GM12873 (cell line): Measurements from ENCODE around the gene ZNF772.
"Not testable (repeated sequence)": the region's sequence is repeated elsewhere in the genome, so short reads cannot be mapped to it uniquely, and the experiment has no call there.

ENCODE experiments used
- TF ChIP-seq, protein P1 (sequence below): IDR thresholded peaks from 2 replicates; pipeline ENCODE4 v1.5.1; 2012; ENCODE audit warnings: low read depth, mild to moderate bottlenecking, moderate library complexity, low read length, control low read depth; ENCODE audit not compliant: insufficient read depth; ENCODE audit errors: missing control alignments

ZNF772 gene

GRCh38 chr19:57477191-57478008 lies at the start of gene ZNF772:
ZNF772 (minus strand) TSS chr19:57477566; CDS start chr19:57477309, 257 bp downstream.
- TF ChIP-seq, protein P1, sequence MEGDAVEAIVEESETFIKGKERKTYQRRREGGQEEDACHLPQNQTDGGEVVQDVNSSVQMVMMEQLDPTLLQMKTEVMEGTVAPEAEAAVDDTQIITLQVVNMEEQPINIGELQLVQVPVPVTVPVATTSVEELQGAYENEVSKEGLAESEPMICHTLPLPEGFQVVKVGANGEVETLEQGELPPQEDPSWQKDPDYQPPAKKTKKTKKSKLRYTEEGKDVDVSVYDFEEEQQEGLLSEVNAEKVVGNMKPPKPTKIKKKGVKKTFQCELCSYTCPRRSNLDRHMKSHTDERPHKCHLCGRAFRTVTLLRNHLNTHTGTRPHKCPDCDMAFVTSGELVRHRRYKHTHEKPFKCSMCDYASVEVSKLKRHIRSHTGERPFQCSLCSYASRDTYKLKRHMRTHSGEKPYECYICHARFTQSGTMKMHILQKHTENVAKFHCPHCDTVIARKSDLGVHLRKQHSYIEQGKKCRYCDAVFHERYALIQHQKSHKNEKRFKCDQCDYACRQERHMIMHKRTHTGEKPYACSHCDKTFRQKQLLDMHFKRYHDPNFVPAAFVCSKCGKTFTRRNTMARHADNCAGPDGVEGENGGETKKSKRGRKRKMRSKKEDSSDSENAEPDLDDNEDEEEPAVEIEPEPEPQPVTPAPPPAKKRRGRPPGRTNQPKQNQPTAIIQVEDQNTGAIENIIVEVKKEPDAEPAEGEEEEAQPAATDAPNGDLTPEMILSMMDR: peak; percentile 85

DNA sequence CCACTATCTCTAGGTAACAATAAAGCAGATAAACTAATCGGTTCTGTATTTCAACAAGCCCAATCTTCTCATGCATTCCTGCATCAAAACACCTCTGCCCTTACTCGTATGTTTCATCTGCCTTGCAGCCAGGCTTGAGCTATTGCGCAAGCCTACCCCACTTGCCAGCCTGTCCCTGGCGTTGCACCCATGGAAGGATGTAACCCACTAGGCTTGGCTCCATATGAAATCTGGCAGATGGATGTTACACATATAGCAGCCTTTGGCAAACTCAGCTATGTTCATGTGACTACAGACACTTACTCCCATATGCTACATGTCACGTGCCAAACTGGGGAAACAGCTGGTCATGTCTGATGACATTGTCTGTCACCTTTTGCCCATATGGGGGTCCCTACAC lies 37.9 kb upstream of the ZNF772 start:
- TF ChIP-seq, protein P1: no peak

DNA sequence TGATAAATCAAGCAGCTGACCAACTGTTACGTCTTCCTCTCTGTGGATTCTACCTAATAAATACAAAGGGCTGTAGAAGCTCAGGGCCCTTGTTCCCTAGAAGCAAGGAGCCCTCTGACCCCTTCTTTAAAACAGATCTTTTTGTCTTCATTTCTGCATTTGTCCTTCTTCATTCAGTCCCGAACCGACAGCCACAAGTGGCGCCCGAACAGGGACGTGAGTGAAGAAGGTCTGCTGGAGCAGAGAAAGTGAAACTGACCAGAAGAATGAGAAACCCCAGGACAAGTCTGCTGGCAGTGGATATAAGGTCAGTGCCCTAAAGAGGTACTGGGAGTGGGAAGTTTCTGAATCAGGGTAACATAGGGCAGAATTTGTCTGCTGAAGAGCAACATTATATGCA lies 35.5 kb upstream of the ZNF772 start:
- TF ChIP-seq, protein P1: no peak

GRCh38 chr19:57511484-57511883 lies 34.1 kb upstream of the ZNF772 start:
- TF ChIP-seq, protein P1: no peak

GRCh38 chr19:57506163-57506562 lies 28.8 kb upstream of the ZNF772 start:
- TF ChIP-seq, protein P1: no peak

GRCh38 chr19:57499680-57500395 lies 22.5 kb upstream of the ZNF772 start, which contains the start of gene ZNF773:
ZNF773 (plus strand) TSS chr19:57499938; CDS start chr19:57500081, 143 bp downstream.
- TF ChIP-seq, protein P1: not testable (repeated sequence)
